Activated CD4-positive, CD25-positive, alpha-beta regulatory T cell treated with anti-CD3 and anti-CD28 coated beads, Interleukin-2, amount 50 U/mL, for 16 hours (primary cell): Measurements from ENCODE around the gene BEST2.
A peak's percentile ranks its signal among the peaks of the same experiment; 100 is the strongest.

Experiments used
- DNase-seq: peaks from one replicate; pipeline ENCODE4 v3.0.0-alpha.2; 2020; ENCODE audit warnings: low read depth, low spot score

BEST2 gene

GRCh38 chr19:12800923-12801465, 49.4 kb downstream of the BEST2 start:
- DNase-seq = no peak

GRCh38 chr19:12801466-12802266, 50.1 kb downstream of the BEST2 start, which contains the start of the genes PRDX2 and THSD8:
PRDX2 (minus strand) TSS chr19:12801800; CDS start chr19:12801261, 539 bp downstream.
THSD8 (plus strand) TSS chr19:12802069; CDS start chr19:12802072, 3 bp downstream.
- no peak for DNase-seq

- DNase-seq = no peak
These were observed 50.9 kb downstream of the BEST2 start for GRCh38 chr19:12802267-12803106.

GRCh38 chr19:12804051-12804450, 52.5 kb downstream of the BEST2 start:
- DNase-seq = no peak

GRCh38 chr19:12806242-12807081, 54.9 kb downstream of the BEST2 start, which contains the start of gene RNASEH2A:
RNASEH2A (plus strand) TSS chr19:12806584; CDS start chr19:12806674, 90 bp downstream.
- peak; percentile 72 for DNase-seq
